Astrocyte (in vitro differentiated cells and primary cell): ENCODE data around the gene ZNF782. TPM values are rescaled to one million over a fixed set of nuclear protein-coding genes. Genes with fewer than 3 reads are reported as not detected.

Source experiments
- DNase-seq: peaks from one replicate; pipeline ENCODE4 v3.0.0-alpha.2; 2010; ENCODE audit warnings: low read depth
- FAIRE-seq: peaks from 2 replicates; lab custom pipeline; 2011; peaks lifted over from hg19 to GRCh38; lab: Jason Lieb, UNC
- H2AFZ ChIP-seq: 2 replicates; pipeline ENCODE4 v1.6.0; 2012; ENCODE audit warnings: low read depth, low read length, inconsistent platforms
- H3K27ac ChIP-seq: 2 replicates; pipeline ENCODE4 v1.5.1; 2011; ENCODE audit warnings: low read depth, low read length, inconsistent platforms
- H3K27me3 ChIP-seq: 2 replicates; pipeline ENCODE4 v1.6.0; 2011; ENCODE audit warnings: low read length, inconsistent platforms; ENCODE audit not compliant: insufficient read depth
- H3K36me3 ChIP-seq: 2 replicates; pipeline ENCODE4 v1.5.1; 2011; ENCODE audit warnings: low read length, inconsistent platforms; ENCODE audit not compliant: insufficient read depth
- H3K4me1 ChIP-seq: 2 replicates; pipeline ENCODE4 v1.5.1; 2011; ENCODE audit warnings: low read length, inconsistent platforms; ENCODE audit not compliant: insufficient read depth
- H3K4me2 ChIP-seq: 2 replicates; pipeline ENCODE4 v1.6.0; 2012; ENCODE audit warnings: low read length, inconsistent platforms
- H3K4me3 ChIP-seq: 2 replicates; pipeline ENCODE4 v1.5.1; 2011; ENCODE audit warnings: low read depth, mild to moderate bottlenecking, low read length, inconsistent platforms; ENCODE audit not compliant: insufficient read depth
- H3K79me2 ChIP-seq: 2 replicates; pipeline ENCODE4 v1.6.0; 2012; ENCODE audit warnings: mild to moderate bottlenecking, low read length, inconsistent platforms; ENCODE audit not compliant: insufficient read depth
- H3K9ac ChIP-seq: 2 replicates; pipeline ENCODE4 v1.6.0; 2012; ENCODE audit warnings: mild to moderate bottlenecking, low read length, inconsistent platforms
- H3K9me3 ChIP-seq: 2 replicates; pipeline ENCODE4 v1.5.1; 2012; ENCODE audit warnings: low read depth, mild to moderate bottlenecking, low read length, inconsistent platforms; ENCODE audit not compliant: insufficient read depth
- H4K20me1 ChIP-seq: 2 replicates; pipeline ENCODE4 v1.6.0; 2012; ENCODE audit warnings: low read length, inconsistent platforms; ENCODE audit not compliant: insufficient read depth
- H3K27ac Mint-ChIP-seq: one replicate; pipeline ENCODE4 v1.8.0; 2021; ENCODE audit warnings: mild to moderate bottlenecking, mixed read lengths; ENCODE audit not compliant: unreplicated experiment
- H3K27me3 Mint-ChIP-seq: one replicate; pipeline ENCODE4 v1.8.0; 2021; ENCODE audit warnings: low read depth, mixed read lengths; ENCODE audit not compliant: unreplicated experiment
- H3K36me3 Mint-ChIP-seq: one replicate; pipeline ENCODE4 v1.8.0; 2021; ENCODE audit warnings: low read depth, mixed read lengths; ENCODE audit not compliant: unreplicated experiment
- H3K4me1 Mint-ChIP-seq: one replicate; pipeline ENCODE4 v1.8.0; 2021; ENCODE audit warnings: low read depth, mixed read lengths; ENCODE audit not compliant: unreplicated experiment
- H3K4me3 Mint-ChIP-seq: one replicate; pipeline ENCODE4 v1.8.0; 2021; ENCODE audit warnings: mild to moderate bottlenecking, moderate library complexity, mixed read lengths; ENCODE audit not compliant: unreplicated experiment
- H3K9me3 Mint-ChIP-seq: one replicate; pipeline ENCODE4 v1.8.0; 2021; ENCODE audit warnings: mild to moderate bottlenecking, mixed read lengths; ENCODE audit not compliant: unreplicated experiment
- EZH2 ChIP-seq: IDR thresholded peaks from 2 replicates; pipeline ENCODE4 v1.6.1; 2012; ENCODE audit warnings: mild to moderate bottlenecking, low read length, inconsistent platforms; ENCODE audit not compliant: insufficient read depth
- total RNA-seq: library from RNA; stranded (reverse); gene quantifications from 2 replicates; pipeline ENCODE4 v1.2.1, GENCODE V29; 2021
- TF ChIP-seq, protein P1 (sequence below): IDR thresholded peaks from 2 replicates; pipeline ENCODE4 v1.5.1; 2011; ENCODE audit warnings: low read depth, mild to moderate bottlenecking, inconsistent platforms, low read length, moderate library complexity; ENCODE audit not compliant: insufficient read depth

The ZNF782 gene
- total RNA-seq, 1 donor from 2014 or later, result 2.7 TPM

DNA sequence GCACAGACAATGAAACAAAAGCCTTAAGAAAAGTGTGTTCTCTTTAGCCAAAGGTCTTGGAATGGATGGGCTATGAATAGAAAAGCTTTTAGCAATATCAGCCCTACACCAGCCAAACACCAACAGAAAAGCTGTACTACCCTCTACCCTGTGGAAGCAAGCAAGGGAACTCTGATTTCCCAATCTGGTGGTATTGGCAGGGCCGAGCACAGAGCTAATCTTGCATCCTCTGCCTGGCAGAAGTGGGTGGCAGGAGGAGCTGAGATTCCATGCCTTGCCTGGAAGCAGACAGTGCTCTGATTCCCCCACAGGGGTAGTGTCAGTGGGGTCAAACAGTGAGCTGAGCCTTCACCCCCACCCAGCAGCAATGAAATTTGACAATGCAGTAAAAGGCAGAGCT is 29.6 kb upstream of the ZNF782 start:
- Mint-ChIP-seq H3K9me3 (no peaks in the 10 kb centered on the region), H3K27ac (no peak overlapping the region), H3K4me1 (peaks cover 15% of the 10 kb centered on the region), H3K27me3 (no peaks in the 10 kb centered on the region), H3K4me3 (no peak overlapping the region), H3K36me3 (no peaks in the 10 kb centered on the region)
- Histone ChIP-seq H3K27me3 (no peaks in the 10 kb centered on the region), H3K4me1 (peaks cover 9% of the 10 kb centered on the region), H3K4me2 (peak overlapping the region; percentile 43), H3K79me2 (no peaks in the 10 kb centered on the region), H4K20me1 (no peaks in the 10 kb centered on the region), H2AFZ (no peak overlapping the region), H3K9me3 (no peaks in the 10 kb centered on the region), H3K27ac (no peak overlapping the region), H3K4me3 (no peak overlapping the region), H3K36me3 (no peaks in the 10 kb centered on the region), H3K9ac (no peak overlapping the region)
- FAIRE-seq (no peak), DNase-seq (no peak)
- no peak for TF ChIP-seq EZH2
- TF ChIP-seq, protein P1, sequence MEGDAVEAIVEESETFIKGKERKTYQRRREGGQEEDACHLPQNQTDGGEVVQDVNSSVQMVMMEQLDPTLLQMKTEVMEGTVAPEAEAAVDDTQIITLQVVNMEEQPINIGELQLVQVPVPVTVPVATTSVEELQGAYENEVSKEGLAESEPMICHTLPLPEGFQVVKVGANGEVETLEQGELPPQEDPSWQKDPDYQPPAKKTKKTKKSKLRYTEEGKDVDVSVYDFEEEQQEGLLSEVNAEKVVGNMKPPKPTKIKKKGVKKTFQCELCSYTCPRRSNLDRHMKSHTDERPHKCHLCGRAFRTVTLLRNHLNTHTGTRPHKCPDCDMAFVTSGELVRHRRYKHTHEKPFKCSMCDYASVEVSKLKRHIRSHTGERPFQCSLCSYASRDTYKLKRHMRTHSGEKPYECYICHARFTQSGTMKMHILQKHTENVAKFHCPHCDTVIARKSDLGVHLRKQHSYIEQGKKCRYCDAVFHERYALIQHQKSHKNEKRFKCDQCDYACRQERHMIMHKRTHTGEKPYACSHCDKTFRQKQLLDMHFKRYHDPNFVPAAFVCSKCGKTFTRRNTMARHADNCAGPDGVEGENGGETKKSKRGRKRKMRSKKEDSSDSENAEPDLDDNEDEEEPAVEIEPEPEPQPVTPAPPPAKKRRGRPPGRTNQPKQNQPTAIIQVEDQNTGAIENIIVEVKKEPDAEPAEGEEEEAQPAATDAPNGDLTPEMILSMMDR, result no peak

DNA sequence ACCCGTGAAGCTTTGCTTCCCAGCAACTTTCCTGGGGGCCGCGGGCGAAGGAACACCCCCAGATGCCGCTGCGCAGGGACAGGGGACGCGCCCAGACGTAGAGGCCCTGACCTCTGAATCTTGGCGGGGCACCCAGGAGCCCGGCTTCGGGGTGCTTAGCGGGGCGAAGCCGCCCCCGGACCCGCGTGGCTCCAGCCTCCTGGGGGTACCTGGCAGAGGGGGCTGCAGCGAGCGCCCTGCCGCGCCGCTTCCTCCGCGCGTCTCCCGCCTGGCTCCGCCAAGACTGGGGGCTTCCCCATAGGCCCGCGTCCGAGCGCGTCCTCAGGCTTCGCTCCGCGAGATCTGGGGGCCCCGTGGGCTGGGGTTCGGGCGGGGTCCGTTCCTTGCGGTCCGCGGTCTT is 23.0 kb upstream of the ZNF782 start:
- Mint-ChIP-seq H3K9me3 (peaks cover 1% of the 10 kb centered on the region), H3K4me3 (no peak overlapping the region), H3K27ac (no peak overlapping the region), H3K4me1 (peaks cover 11% of the 10 kb centered on the region), H3K36me3 (no peaks in the 10 kb centered on the region), H3K27me3 (no peaks in the 10 kb centered on the region)
- DNase-seq (no peak), FAIRE-seq (no peak)
- Histone ChIP-seq H3K9ac (no peak overlapping the region), H2AFZ (peak overlapping the region; percentile 7), H3K36me3 (no peaks in the 10 kb centered on the region), H3K9me3 (no peaks in the 10 kb centered on the region), H3K27ac (no peak overlapping the region), H4K20me1 (no peaks in the 10 kb centered on the region), H3K4me2 (peak overlapping the region; percentile 56), H3K79me2 (no peaks in the 10 kb centered on the region), H3K4me1 (peaks cover 13% of the 10 kb centered on the region), H3K27me3 (peaks cover 21% of the 10 kb centered on the region), H3K4me3 (peak overlapping the region; percentile 26)
- TF ChIP-seq, protein P1, result no peak
- peak; percentile 86 for TF ChIP-seq EZH2

DNA sequence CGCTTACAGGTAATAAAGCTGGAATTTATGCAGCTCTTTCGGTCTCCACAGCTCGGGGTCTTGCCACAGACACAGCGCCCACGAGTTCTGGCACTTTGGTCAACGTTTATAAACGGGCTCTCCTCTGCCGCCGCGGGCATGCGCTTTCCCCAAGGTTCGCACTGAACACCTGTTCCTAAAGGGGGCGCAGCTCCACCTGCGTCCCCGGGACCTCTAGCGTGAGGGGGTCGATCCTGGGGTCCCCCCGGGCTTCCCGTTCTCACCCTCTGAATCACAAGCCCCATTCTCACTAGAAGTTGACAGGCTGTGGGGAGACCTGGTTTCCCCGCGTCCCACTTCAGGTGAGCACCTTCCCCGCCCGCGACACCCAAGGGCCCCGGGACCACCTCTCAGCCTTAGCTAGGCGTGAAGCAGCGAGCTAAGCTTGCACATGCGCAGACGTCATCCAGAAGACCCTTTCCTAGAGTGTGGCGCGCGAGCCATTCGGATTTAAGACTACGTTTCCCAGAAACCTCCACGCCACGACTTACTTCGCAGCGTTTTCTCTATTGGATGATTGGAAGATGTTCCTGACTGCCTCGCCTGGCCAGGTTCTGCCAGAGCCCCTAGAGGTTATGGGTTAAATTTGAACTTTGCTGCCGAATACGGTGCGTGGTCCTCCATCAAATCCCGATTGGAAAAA is 21.3 kb upstream of the ZNF782 start:
- no peaks in the 10 kb centered on the region for H3K36me3 ChIP-seq
- DNase-seq (peak; percentile 59), FAIRE-seq (no peak)
- H3K9ac ChIP-seq, result peak overlapping the region; percentile 60
- H3K27me3 ChIP-seq, result peaks cover 21% of the 10 kb centered on the region
- no peaks in the 10 kb centered on the region for H3K36me3 Mint-ChIP-seq
- H2AFZ ChIP-seq, result peak overlapping the region; percentile 84
- no peaks in the 10 kb centered on the region for H3K79me2 ChIP-seq
- H3K9me3 Mint-ChIP-seq, result peaks cover 1% of the 10 kb centered on the region
- peak overlapping the region; percentile 41 for H3K27ac Mint-ChIP-seq
- H3K27me3 Mint-ChIP-seq, result no peaks in the 10 kb centered on the region
- peak overlapping the region; percentile 91 for H3K4me3 Mint-ChIP-seq
- H3K4me2 ChIP-seq, result peak overlapping the region; percentile 96
- TF ChIP-seq, protein P1, result peak; percentile 16
- TF ChIP-seq EZH2, result peak; percentile 27
- no peaks in the 10 kb centered on the region for H4K20me1 ChIP-seq
- peaks cover 13% of the 10 kb centered on the region for H3K4me1 ChIP-seq
- H3K9me3 ChIP-seq, result no peaks in the 10 kb centered on the region
- no peak overlapping the region for H3K27ac ChIP-seq
- H3K4me3 ChIP-seq, result peak overlapping the region; percentile 70
- peaks cover 11% of the 10 kb centered on the region for H3K4me1 Mint-ChIP-seq
